SHP77 treated with DMSO at 0.1 percent for 48 hours (cell line): ENCODE results near the gene PRKAG2.

Experiments
- DNase-seq: peaks from one replicate; lab custom pipeline; 2025; lab: John Stamatoyannopoulos, UW

Gene PRKAG2

DNA sequence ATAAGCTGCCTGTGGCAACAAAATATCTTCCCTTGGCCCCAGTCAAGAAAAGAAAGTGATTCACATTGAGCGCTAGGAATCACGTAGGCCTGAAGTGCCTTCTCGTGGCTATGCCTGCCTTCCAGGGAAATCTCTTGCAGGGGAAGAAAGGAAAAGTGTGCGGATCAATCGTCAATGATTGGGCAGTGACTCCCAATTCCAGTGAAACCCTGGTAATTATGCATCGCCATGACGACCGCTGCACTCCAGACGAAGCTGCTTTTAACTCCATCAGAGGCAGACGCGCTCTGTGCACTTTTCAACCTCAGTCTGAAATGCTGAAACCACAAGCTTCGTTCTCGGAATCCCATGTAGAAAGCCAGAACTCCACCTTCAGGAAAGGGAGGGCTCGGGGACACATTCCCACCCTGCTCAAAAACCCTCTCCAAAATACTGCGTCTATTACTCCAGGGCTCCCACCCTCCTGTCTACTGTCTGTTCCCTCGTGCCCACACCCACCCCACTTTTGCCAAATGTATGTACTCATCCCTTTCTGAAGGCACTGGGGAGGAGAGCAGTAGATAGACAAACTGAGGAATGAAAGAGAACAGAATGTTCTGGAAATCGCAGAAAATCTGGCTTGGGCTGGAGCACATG, 24.2 kb upstream of the PRKAG2 start:
- no peak for DNase-seq

DNA sequence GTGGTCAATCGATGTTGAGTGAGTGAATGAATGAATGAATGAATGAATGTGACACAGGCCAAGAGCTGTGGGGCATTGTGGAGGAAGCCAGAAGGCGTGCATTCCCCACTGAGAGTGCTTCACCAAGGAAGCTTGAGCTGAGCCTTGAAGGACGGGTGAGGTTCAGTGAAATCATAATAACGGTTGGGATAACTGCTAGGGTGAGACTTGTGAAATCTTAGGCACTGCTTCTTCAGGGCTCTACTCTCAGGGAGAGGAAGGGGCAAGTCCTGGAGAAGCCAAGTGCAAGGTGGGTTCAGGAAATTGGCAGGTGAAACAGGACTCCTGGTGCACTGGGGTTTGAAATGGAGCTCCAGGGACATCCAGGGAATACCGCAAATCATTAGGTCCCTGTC, 23.7 kb upstream of the PRKAG2 start:
- no peak for DNase-seq

GRCh38 chr7:151899513-151900360, 22.8 kb upstream of the PRKAG2 start:
- DNase-seq: no peak

GRCh38 chr7:151897951-151898686, 21.2 kb upstream of the PRKAG2 start:
- DNase-seq: no peak

DNA sequence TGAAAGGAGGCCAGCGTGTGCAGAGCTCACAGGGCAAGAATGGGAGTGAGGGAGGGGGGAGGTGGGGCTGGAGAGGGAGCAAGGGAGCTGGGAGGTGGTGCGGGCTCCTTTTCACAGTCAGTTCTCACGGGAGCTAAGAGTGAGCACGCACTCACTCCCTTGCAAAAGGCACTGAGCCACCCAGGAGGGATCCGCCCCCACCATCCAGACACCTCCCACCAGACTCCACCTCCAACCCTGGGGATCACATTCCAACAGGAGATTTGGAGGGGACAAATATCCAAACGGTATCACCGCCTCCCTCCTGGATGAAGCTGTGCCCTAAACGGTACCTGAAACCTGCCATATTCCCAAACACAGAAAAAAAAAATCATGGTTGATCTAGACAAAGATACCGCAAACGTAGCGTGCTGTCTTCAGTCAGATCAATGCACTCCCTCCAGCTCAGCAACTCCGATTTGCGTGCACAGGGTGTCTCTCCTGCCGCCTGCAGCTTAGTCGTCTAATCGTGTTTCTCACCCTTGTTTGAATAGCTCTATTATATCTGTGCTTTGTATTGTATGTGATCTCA, 20.3 kb upstream of the PRKAG2 start:
- DNase-seq: no peak

- DNase-seq: no peak
These were observed 19.6 kb upstream of the PRKAG2 start for GRCh38 chr7:151896486-151896885.

- no peak for DNase-seq
These were observed 19.2 kb upstream of the PRKAG2 start for GRCh38 chr7:151896086-151896485.

- no peak for DNase-seq
These were observed 18.7 kb upstream of the PRKAG2 start for GRCh38 chr7:151895631-151896031.

- DNase-seq: no peak
These were observed 18.2 kb upstream of the PRKAG2 start for GRCh38 chr7:151895008-151895630.

GRCh38 chr7:151894111-151895007, 17.4 kb upstream of the PRKAG2 start:
- DNase-seq: no peak

- DNase-seq: no peak
These were observed 16.5 kb upstream of the PRKAG2 start for GRCh38 chr7:151893405-151893923.

- DNase-seq: no peak
These were observed 14.8 kb upstream of the PRKAG2 start for GRCh38 chr7:151891753-151892152.

- DNase-seq: no peak
These were observed 14.3 kb upstream of the PRKAG2 start for GRCh38 chr7:151891182-151891581.

DNA sequence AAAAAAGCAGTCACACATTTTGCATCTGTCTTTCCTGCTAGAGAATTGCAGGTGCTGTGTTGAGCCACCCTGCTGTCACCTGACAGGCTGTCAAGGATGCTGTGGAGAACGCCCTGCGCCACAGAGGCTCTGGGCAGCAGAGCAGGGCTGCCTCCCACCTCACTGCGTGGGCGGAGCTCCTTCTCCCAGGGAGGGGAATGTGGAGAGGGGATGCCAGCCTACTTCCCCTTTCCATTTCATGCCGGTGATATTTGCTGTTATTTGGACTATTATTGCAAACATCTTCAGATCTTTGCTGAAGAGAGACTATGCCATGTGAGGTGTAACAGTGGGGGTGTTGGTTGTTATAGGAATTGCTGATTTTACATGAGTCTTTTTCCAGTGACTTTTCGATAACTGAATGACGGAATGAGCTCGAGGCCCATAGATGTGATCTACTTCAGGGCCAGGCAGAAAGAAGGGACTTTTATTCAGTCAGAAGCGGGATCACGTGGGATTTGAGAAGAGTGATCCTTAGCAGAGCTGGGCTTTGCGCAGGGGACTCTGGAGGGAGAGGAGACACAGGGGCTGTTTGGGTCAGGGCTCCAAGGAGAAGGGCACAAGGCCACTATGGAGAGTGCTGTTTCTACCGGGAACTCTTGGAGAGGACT, 13.6 kb upstream of the PRKAG2 start:
- DNase-seq: no peak

GRCh38 chr7:151889406-151890354, 12.8 kb upstream of the PRKAG2 start:
- DNase-seq: no peak

GRCh38 chr7:151888079-151889067, 11.5 kb upstream of the PRKAG2 start:
- DNase-seq: no peak

GRCh38 chr7:151886783-151887182, 9.9 kb upstream of the PRKAG2 start:
- no peak for DNase-seq

- no peak for DNase-seq
These were observed 8.3 kb upstream of the PRKAG2 start for GRCh38 chr7:151885202-151885580.
